DOHH2 (cell line): ENCODE data around the gene METTL22.

Experiments used
- EZH2phosphoT487 ChIP-seq: fragments of 200-600 bp; sonication (generic); IDR thresholded peaks from 2 replicates; pipeline ENCODE4 v1.6.1; 2017; ENCODE audit warnings: borderline replicate concordance, mild to moderate bottlenecking, antibody characterized with exemption, low read length, moderate library complexity, mixed read lengths
- TF ChIP-seq, protein P1 (sequence below): fragments of 200-600 bp; sonication (generic); IDR thresholded peaks from one replicate; pipeline ENCODE4 v1.5.1; 2014; ENCODE audit warnings: antibody characterized with exemption, mild to moderate bottlenecking, low read depth, low read length; ENCODE audit not compliant: poor library complexity, severe bottlenecking

GRCh38 chr16:8649829-8650554 is 28.5 kb downstream of the METTL22 start:
- TF ChIP-seq, protein P1, sequence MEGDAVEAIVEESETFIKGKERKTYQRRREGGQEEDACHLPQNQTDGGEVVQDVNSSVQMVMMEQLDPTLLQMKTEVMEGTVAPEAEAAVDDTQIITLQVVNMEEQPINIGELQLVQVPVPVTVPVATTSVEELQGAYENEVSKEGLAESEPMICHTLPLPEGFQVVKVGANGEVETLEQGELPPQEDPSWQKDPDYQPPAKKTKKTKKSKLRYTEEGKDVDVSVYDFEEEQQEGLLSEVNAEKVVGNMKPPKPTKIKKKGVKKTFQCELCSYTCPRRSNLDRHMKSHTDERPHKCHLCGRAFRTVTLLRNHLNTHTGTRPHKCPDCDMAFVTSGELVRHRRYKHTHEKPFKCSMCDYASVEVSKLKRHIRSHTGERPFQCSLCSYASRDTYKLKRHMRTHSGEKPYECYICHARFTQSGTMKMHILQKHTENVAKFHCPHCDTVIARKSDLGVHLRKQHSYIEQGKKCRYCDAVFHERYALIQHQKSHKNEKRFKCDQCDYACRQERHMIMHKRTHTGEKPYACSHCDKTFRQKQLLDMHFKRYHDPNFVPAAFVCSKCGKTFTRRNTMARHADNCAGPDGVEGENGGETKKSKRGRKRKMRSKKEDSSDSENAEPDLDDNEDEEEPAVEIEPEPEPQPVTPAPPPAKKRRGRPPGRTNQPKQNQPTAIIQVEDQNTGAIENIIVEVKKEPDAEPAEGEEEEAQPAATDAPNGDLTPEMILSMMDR: no peak
- TF ChIP-seq EZH2phosphoT487: no peak
